ES-I3 (cell line): ENCODE results near the gene KSR1.

Source experiments
- H3K36me3 ChIP-seq: 2 replicates; pipeline ENCODE4 v1.6.1; 2013; ENCODE audit warnings: mild to moderate bottlenecking, low read length, control low read depth, moderate library complexity; ENCODE audit not compliant: insufficient read depth
- H3K4me1 ChIP-seq: 2 replicates; pipeline ENCODE4 v1.6.1; 2013; ENCODE audit warnings: mild to moderate bottlenecking, control low read depth, low read length; ENCODE audit not compliant: insufficient read depth
- H3K9ac ChIP-seq: 2 replicates; pipeline ENCODE4 v1.6.1; 2013; ENCODE audit warnings: low read depth, mild to moderate bottlenecking, low read length, moderate library complexity
- H3K9me3 ChIP-seq: 2 replicates; pipeline ENCODE4 v1.6.1; 2013; ENCODE audit warnings: mild to moderate bottlenecking, low read length, moderate library complexity; ENCODE audit not compliant: control insufficient read depth, insufficient read depth

The KSR1 gene

GRCh38 chr17:27539152-27539551 is 82.9 kb downstream of the KSR1 start:
- Histone ChIP-seq H3K9me3 (no peaks in the 10 kb centered on the region), H3K9ac (no peak overlapping the region), H3K36me3 (no peaks in the 10 kb centered on the region), H3K4me1 (peaks cover 21% of the 10 kb centered on the region)

GRCh38 chr17:27539794-27540317 is 83.6 kb downstream of the KSR1 start:
- no peaks in the 10 kb centered on the region for H3K9me3 ChIP-seq
- H3K4me1 ChIP-seq = peaks cover 15% of the 10 kb centered on the region
- no peak overlapping the region for H3K9ac ChIP-seq
- H3K36me3 ChIP-seq = no peaks in the 10 kb centered on the region

- Histone ChIP-seq H3K4me1 (peaks cover 11% of the 10 kb centered on the region), H3K9ac (no peak overlapping the region), H3K9me3 (no peaks in the 10 kb centered on the region), H3K36me3 (no peaks in the 10 kb centered on the region)
Observed at GRCh38 chr17:27540318-27541101, 84.3 kb downstream of the KSR1 start.

GRCh38 chr17:27541301-27542023 is 85.2 kb downstream of the KSR1 start:
- H3K9ac ChIP-seq = no peak overlapping the region

GRCh38 chr17:27542841-27543463 is 86.7 kb downstream of the KSR1 start:
- no peak overlapping the region for H3K9ac ChIP-seq
- H3K9me3 ChIP-seq = no peaks in the 10 kb centered on the region
- peaks cover 20% of the 10 kb centered on the region; the same call in 1 of the 2 replicates for H3K4me1 ChIP-seq
- H3K36me3 ChIP-seq = no peaks in the 10 kb centered on the region

More at GRCh38 chr17:27541301-27542023, 85.2 kb downstream of the KSR1 start:
- H3K4me1 ChIP-seq = peaks cover 14% of the 10 kb centered on the region; the same call in 1 of the 2 replicates
- H3K9me3 ChIP-seq = no peaks in the 10 kb centered on the region
- H3K36me3 ChIP-seq = no peaks in the 10 kb centered on the region

- Histone ChIP-seq H3K4me1 (peaks cover 20% of the 10 kb centered on the region; the same call in 1 of the 2 replicates), H3K9ac (no peak overlapping the region), H3K9me3 (no peaks in the 10 kb centered on the region), H3K36me3 (no peaks in the 10 kb centered on the region)
Observed at GRCh38 chr17:27543464-27543856, 87.2 kb downstream of the KSR1 start.

GRCh38 chr17:27543958-27544349 is 87.7 kb downstream of the KSR1 start:
- Histone ChIP-seq H3K36me3 (no peaks in the 10 kb centered on the region), H3K4me1 (peaks cover 20% of the 10 kb centered on the region; the same call in 1 of the 2 replicates), H3K9ac (no peak overlapping the region), H3K9me3 (no peaks in the 10 kb centered on the region)

GRCh38 chr17:27544350-27545131 is 88.3 kb downstream of the KSR1 start:
- Histone ChIP-seq H3K4me1 (peaks cover 20% of the 10 kb centered on the region; the same call in 1 of the 2 replicates), H3K36me3 (no peaks in the 10 kb centered on the region), H3K9ac (no peak overlapping the region), H3K9me3 (no peaks in the 10 kb centered on the region)

GRCh38 chr17:27545562-27546229 is 89.4 kb downstream of the KSR1 start:
- Histone ChIP-seq H3K4me1 (peaks cover 19% of the 10 kb centered on the region; the same call in 1 of the 2 replicates), H3K36me3 (no peaks in the 10 kb centered on the region), H3K9ac (no peak overlapping the region), H3K9me3 (no peaks in the 10 kb centered on the region)

- Histone ChIP-seq H3K9me3 (no peaks in the 10 kb centered on the region), H3K36me3 (no peaks in the 10 kb centered on the region), H3K9ac (no peak overlapping the region), H3K4me1 (peaks cover 24% of the 10 kb centered on the region; the same call in 1 of the 2 replicates)
Observed at GRCh38 chr17:27546624-27547300, 90.5 kb downstream of the KSR1 start.

GRCh38 chr17:27547301-27547683 is 91.0 kb downstream of the KSR1 start:
- H3K9me3 ChIP-seq = no peaks in the 10 kb centered on the region
- H3K36me3 ChIP-seq = no peaks in the 10 kb centered on the region
- H3K4me1 ChIP-seq = peaks cover 28% of the 10 kb centered on the region; the same call in 1 of the 2 replicates
- H3K9ac ChIP-seq = no peak overlapping the region

GRCh38 chr17:27548369-27548768 is 92.1 kb downstream of the KSR1 start:
- Histone ChIP-seq H3K36me3 (no peaks in the 10 kb centered on the region), H3K9ac (no peak overlapping the region), H3K4me1 (peaks cover 38% of the 10 kb centered on the region; the same call in 1 of the 2 replicates), H3K9me3 (no peaks in the 10 kb centered on the region)
